GM12878 (cell line): ENCODE results near the gene ANKRD17. TPM values are rescaled to one million over a fixed set of nuclear protein-coding genes. Genes with fewer than 3 reads are reported as not detected.

Experiments
- BRCA1 ChIP-seq: IDR thresholded peaks from 2 replicates; pipeline ENCODE4 v1.6.1; 2011; ENCODE audit warnings: low read depth, low read length, improper control_type of control experiment
- CBX5 ChIP-seq: sonication (generic); IDR thresholded peaks from 2 replicates; pipeline ENCODE4 v1.6.1; 2016; ENCODE audit warnings: low read depth, moderate library complexity, mild to moderate bottlenecking, inconsistent platforms
- ETV6 ChIP-seq, 2 experiments: fragments of 450-650 bp in 1 of 2; IDR thresholded peaks in 1 of 2; conservative IDR thresholded peaks in 1 of 2; 2 replicates each; pipeline ENCODE4 v1.6.1; 2014; ENCODE audit warnings: antibody characterized with exemption in 1 of 2, borderline replicate concordance in 1 of 2, low read depth in 1 of 2, mild to moderate bottlenecking in 1 of 2, moderate library complexity in 1 of 2
- HDAC6 ChIP-seq: fragments of 200-600 bp; sonication (generic); IDR thresholded peaks from one replicate; pipeline ENCODE4 v1.8.0; 2017; ENCODE audit warnings: antibody characterized with exemption; ENCODE audit not compliant: unreplicated experiment
- IKZF2 ChIP-seq, 2 experiments: fragments of 450-650 bp; IDR thresholded peaks; 2 replicates each; pipeline ENCODE4 v1.6.1; 2017; ENCODE audit warnings: mild to moderate bottlenecking in 2 of 2, moderate library complexity in 2 of 2
- KDM1A ChIP-seq: fragments of 200-600 bp; sonication (generic); IDR thresholded peaks from 2 replicates; pipeline ENCODE4 v1.6.1; 2016; ENCODE audit warnings: borderline replicate concordance
- MYC ChIP-seq: IDR thresholded peaks from 2 replicates; pipeline ENCODE4 v1.6.1; 2011; ENCODE audit warnings: mild to moderate bottlenecking, low read length, moderate library complexity, inconsistent platforms; ENCODE audit not compliant: insufficient read depth, insufficient replicate concordance, insufficient read length, severe bottlenecking
- NFYB ChIP-seq: IDR thresholded peaks from 2 replicates; pipeline ENCODE4 v1.6.1; 2011; ENCODE audit warnings: low read depth, mild to moderate bottlenecking, low read length, improper control_type of control experiment, moderate library complexity; ENCODE audit not compliant: insufficient read depth
- POLR2AphosphoS5 ChIP-seq: IDR thresholded peaks from 2 replicates; pipeline ENCODE4 v1.6.1; 2011; ENCODE audit warnings: mild to moderate bottlenecking, low read length, inconsistent platforms
- TCF7 ChIP-seq: IDR thresholded peaks from 2 replicates; pipeline ENCODE4 v1.6.1; 2014; ENCODE audit warnings: antibody characterized with exemption, borderline replicate concordance
- USF2 ChIP-seq: IDR thresholded peaks from 2 replicates; pipeline ENCODE4 v1.6.1; 2011; ENCODE audit warnings: low read depth, low read length, improper control_type of control experiment, borderline replicate concordance
- ZNF384 ChIP-seq: IDR thresholded peaks from 2 replicates; pipeline ENCODE4 v1.6.1; 2012; ENCODE audit warnings: low read depth, mild to moderate bottlenecking, low read length, improper control_type of control experiment, borderline replicate concordance
- polyA plus RNA-seq, 11 experiments: library from polyadenylated mRNA; depleted of rRNA in 4 of 11; unstranded in 6 of 11; stranded (reverse) in 5 of 11; fragments of >200 nt; fragmentation: Nextera tagmentation in 4 of 11; fragmentation: Illumina TruSeq in 1 of 11; extraction: Ambion mirVana in 4 of 11; extraction: Trizol in 1 of 11; gene quantifications; 1 replicate in 1 of 11; 2 replicates in 10 of 11; pipeline versions ENCODE4 v1.2.1 to v1.2.3, GENCODE V29; 2011 to 2016; ENCODE audit warnings: inconsistent platforms in 2 of 11, missing spikeins in 2 of 11, low read depth in 1 of 11
- total RNA-seq, 4 experiments: library from RNA; depleted of rRNA in 3 of 4; stranded (reverse); fragments of >200 nt in 3 of 4; fragmentation: Illumina TruSeq in 1 of 4; extraction: Trizol in 1 of 4; gene quantifications; 2 replicates each; pipeline versions ENCODE4 v1.2.1 to v1.2.3, GENCODE V29; 2013 to 2021
- TF ChIP-seq, protein P1 (sequence below): IDR thresholded peaks from 2 replicates; pipeline ENCODE4 v1.6.1; 2012; ENCODE audit warnings: improper control_type of control experiment, low read depth, low read length; ENCODE audit not compliant: insufficient replicate concordance
- TF ChIP-seq, protein P2 (sequence below): fragments of 450-650 bp; IDR thresholded peaks from 2 replicates; pipeline ENCODE4 v1.6.1; 2017; ENCODE audit warnings: borderline replicate concordance
- TF ChIP-seq, protein P3 (sequence below): fragments of 450-650 bp; IDR thresholded peaks from 2 replicates; pipeline ENCODE4 v1.6.1; 2017; ENCODE audit warnings: mild to moderate bottlenecking, low read depth, inconsistent platforms; ENCODE audit not compliant: poor library complexity, severe bottlenecking
- TF ChIP-seq, protein P4 (sequence below): fragments of 450-650 bp; formaldehyde crosslinking; IDR thresholded peaks from 2 replicates; pipeline ENCODE4 v1.5.0; 2022; ENCODE audit warnings: mild to moderate bottlenecking, missing genetic modification characterization

ANKRD17 gene
- total and polyA plus RNA-seq, 10 of the 15 experiments (the other 5 are each of a cell fraction or from before 2014, with no cell fraction given), result 11.7 to 46.5 (median 32.6) TPM

DNA sequence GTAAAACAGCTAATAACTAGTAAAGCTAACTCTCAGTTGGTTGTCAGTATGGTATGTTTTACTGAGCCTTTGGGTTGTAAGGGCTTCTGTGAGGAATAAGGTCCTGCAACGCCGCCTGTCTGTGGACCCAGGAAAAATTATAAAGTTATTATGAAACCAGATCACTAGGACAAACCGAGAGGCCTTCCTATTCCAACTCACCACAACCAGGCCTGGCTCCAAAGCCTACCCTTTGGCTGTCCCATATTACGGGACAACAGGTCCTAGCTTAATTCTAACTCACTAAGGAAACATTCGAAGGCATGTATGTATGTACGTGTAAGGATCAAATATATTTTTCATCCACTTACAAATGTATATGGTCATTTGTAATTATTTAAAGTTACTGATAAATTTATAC is 1.4 kb downstream of the ANKRD17 start (continued):
- TF ChIP-seq MYC (no peak), TCF7 (no peak), USF2 (no peak), KDM1A (no peak), BRCA1 (no peak), NFYB (no peak), CBX5 (no peak), POLR2AphosphoS5 (0 out of 2 replicates have a peak, but pooled peaks have one; percentile 25), HDAC6 (no peak), ETV6 (conservative IDR thresholded peaks at IDR 0.05 in 1 of 2, IDR thresholded peaks at IDR 0.05 in 1 of 2; ENCODE audit: borderline replicate concordance in 1 of 2, low read depth in 1 of 2) (no peak), IKZF2 (IDR thresholded peaks at IDR 0.05) (0 out of 4 replicates have a peak, but pooled peaks of 1 of the 2 experiments have one; percentile 9), ZNF384 (no peak)
- TF ChIP-seq, protein P1, sequence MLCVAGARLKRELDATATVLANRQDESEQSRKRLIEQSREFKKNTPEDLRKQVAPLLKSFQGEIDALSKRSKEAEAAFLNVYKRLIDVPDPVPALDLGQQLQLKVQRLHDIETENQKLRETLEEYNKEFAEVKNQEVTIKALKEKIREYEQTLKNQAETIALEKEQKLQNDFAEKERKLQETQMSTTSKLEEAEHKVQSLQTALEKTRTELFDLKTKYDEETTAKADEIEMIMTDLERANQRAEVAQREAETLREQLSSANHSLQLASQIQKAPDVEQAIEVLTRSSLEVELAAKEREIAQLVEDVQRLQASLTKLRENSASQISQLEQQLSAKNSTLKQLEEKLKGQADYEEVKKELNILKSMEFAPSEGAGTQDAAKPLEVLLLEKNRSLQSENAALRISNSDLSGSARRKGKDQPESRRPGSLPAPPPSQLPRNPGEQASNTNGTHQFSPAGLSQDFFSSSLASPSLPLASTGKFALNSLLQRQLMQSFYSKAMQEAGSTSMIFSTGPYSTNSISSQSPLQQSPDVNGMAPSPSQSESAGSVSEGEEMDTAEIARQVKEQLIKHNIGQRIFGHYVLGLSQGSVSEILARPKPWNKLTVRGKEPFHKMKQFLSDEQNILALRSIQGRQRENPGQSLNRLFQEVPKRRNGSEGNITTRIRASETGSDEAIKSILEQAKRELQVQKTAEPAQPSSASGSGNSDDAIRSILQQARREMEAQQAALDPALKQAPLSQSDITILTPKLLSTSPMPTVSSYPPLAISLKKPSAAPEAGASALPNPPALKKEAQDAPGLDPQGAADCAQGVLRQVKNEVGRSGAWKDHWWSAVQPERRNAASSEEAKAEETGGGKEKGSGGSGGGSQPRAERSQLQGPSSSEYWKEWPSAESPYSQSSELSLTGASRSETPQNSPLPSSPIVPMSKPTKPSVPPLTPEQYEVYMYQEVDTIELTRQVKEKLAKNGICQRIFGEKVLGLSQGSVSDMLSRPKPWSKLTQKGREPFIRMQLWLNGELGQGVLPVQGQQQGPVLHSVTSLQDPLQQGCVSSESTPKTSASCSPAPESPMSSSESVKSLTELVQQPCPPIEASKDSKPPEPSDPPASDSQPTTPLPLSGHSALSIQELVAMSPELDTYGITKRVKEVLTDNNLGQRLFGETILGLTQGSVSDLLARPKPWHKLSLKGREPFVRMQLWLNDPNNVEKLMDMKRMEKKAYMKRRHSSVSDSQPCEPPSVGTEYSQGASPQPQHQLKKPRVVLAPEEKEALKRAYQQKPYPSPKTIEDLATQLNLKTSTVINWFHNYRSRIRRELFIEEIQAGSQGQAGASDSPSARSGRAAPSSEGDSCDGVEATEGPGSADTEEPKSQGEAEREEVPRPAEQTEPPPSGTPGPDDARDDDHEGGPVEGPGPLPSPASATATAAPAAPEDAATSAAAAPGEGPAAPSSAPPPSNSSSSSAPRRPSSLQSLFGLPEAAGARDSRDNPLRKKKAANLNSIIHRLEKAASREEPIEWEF, result no peak
- TF ChIP-seq, protein P2, sequence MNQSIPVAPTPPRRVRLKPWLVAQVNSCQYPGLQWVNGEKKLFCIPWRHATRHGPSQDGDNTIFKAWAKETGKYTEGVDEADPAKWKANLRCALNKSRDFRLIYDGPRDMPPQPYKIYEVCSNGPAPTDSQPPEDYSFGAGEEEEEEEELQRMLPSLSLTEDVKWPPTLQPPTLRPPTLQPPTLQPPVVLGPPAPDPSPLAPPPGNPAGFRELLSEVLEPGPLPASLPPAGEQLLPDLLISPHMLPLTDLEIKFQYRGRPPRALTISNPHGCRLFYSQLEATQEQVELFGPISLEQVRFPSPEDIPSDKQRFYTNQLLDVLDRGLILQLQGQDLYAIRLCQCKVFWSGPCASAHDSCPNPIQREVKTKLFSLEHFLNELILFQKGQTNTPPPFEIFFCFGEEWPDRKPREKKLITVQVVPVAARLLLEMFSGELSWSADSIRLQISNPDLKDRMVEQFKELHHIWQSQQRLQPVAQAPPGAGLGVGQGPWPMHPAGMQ, result no peak
- TF ChIP-seq, protein P3, sequence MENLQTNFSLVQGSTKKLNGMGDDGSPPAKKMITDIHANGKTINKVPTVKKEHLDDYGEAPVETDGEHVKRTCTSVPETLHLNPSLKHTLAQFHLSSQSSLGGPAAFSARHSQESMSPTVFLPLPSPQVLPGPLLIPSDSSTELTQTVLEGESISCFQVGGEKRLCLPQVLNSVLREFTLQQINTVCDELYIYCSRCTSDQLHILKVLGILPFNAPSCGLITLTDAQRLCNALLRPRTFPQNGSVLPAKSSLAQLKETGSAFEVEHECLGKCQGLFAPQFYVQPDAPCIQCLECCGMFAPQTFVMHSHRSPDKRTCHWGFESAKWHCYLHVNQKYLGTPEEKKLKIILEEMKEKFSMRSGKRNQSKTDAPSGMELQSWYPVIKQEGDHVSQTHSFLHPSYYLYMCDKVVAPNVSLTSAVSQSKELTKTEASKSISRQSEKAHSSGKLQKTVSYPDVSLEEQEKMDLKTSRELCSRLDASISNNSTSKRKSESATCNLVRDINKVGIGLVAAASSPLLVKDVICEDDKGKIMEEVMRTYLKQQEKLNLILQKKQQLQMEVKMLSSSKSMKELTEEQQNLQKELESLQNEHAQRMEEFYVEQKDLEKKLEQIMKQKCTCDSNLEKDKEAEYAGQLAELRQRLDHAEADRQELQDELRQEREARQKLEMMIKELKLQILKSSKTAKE, result peak; percentile 65
- TF ChIP-seq, protein P4, sequence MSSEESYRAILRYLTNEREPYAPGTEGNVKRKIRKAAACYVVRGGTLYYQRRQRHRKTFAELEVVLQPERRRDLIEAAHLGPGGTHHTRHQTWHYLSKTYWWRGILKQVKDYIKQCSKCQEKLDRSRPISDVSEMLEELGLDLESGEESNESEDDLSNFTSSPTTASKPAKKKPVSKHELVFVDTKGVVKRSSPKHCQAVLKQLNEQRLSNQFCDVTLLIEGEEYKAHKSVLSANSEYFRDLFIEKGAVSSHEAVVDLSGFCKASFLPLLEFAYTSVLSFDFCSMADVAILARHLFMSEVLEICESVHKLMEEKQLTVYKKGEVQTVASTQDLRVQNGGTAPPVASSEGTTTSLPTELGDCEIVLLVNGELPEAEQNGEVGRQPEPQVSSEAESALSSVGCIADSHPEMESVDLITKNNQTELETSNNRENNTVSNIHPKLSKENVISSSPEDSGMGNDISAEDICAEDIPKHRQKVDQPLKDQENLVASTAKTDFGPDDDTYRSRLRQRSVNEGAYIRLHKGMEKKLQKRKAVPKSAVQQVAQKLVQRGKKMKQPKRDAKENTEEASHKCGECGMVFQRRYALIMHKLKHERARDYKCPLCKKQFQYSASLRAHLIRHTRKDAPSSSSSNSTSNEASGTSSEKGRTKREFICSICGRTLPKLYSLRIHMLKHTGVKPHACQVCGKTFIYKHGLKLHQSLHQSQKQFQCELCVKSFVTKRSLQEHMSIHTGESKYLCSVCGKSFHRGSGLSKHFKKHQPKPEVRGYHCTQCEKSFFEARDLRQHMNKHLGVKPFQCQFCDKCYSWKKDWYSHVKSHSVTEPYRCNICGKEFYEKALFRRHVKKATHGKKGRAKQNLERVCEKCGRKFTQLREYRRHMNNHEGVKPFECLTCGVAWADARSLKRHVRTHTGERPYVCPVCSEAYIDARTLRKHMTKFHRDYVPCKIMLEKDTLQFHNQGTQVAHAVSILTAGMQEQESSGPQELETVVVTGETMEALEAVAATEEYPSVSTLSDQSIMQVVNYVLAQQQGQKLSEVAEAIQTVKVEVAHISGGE (CRISPR knock-in tag), result no peak
